HG03442 (cell line): ENCODE measurements around the gene BZW2.

Experiments used
- ATAC-seq: cut with Tn5 transposase; IDR thresholded peaks from one replicate; pipeline ENCODE4 v1.9.1; 2021; ENCODE audit warnings: mild to moderate bottlenecking, moderate library complexity; ENCODE audit not compliant: unreplicated experiment

BZW2 gene

DNA sequence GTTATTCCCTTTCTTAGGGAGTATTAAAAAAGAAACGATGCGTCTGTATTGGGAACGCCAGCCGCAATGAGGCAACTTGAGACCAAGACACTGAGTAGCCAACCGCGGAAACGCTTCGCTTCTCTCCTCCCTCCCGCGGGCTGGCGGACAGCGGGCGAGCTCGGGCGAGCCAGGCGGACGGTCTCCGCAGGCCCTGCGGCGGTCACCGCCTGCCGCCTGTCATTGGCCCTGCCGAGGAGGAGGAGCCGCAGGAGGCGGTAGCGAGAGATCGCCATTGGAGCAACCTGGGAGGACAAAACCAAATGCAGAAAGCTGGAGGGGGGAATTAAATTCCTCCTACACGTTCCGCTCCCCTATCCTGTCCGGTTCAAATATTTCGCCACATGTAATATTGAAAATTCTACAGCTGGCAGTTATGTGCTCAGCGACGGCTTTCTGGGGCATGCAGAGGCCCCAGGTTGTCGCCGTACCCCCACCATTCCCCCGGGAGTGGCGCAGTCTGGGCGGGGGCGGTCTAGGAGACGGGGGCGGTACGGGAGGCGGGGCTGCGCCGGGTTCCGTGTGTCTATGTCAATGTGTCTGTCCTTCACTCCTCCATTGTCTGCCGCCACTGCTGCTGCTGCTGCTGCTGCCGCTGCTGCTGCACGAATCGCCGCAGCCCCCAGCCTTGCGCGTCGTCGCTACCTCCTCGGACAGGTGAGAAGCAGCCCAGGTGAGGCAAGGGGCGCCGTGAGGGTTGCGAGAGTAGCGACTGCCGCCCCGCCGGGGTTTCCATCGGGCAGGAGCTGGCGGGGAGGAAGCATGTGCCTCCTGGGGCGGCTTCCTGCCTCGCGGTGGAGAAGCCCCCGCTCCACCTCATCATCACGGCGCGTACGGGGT, at the start of gene BZW2, which contains the start of gene ANKMY2:
BZW2 (plus strand) TSS at position 589 of the 879 bp plus-strand sequence. CDS start 19,263 bp downstream, outside the sequence.
ANKMY2 (minus strand) TSS at position 162 of the 879 bp plus-strand sequence. CDS start 181 bp downstream, outside the sequence.
- ATAC-seq = peak; percentile 95

GRCh38 chr7:16598015-16598414, 48.0 kb upstream of the BZW2 start:
- no peak for ATAC-seq

- ATAC-seq = no peak
Observed at GRCh38 chr7:16599860-16600259, 46.1 kb upstream of the BZW2 start.

DNA sequence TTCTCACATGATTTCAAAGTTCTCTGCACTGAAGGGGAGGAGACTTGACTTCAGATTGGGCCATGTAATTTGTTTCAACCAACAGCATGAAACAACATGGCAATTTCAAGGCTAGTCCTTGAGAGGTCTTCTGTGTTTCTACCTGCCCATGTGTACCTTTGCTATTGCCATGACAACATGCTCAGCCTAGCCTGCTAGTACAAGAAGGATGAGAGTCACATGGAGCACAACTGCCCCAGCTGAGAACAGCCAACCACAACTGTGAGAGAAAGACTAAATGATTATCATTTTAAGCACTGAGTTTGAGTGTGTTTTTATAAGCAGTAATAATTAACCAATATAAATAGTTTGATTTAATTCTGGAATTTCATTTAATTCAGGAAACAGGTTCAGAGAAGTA, 42.3 kb upstream of the BZW2 start:
- ATAC-seq = no peak

DNA sequence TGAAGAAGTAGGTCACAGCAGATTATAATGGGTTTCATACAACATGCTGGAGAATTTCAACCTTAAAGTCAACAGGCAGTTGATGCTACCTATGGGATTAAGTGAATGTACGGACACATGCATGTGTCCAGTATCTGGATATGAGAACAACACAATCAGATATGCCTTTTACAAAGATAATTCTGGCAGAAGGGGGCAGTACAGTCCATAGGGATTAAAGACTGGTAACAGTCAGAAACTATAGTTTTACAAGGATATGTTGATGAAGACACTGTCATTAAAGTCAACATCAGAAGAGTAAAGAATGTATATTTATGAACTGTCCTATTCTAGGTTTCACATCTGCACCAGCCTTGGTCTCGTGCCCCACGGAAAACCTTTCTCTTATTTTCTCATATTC, 41.9 kb upstream of the BZW2 start:
- no peak for ATAC-seq

DNA sequence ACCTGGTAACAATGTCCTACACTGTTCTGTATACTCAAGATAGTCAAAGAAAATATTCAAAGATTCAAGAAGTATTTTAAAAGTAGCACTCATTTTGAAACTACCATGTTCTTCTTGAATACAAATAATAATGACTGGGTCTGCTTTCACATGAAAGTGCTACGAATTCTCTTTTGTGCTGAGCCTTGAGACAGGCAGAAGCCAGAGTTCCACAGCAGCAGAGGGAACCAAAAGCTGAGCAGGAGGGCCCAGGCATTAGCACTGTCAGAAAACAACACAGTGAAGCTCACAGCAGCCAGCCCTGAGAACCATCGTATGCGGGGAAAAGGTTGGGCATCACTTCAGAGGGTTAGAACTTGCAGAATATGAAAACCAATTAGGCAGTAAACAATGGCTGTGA, 39.3 kb upstream of the BZW2 start:
- peak; percentile 48 for ATAC-seq

- peak; percentile 75 for ATAC-seq
Observed at GRCh38 chr7:16609842-16610450, 36.0 kb upstream of the BZW2 start.

DNA sequence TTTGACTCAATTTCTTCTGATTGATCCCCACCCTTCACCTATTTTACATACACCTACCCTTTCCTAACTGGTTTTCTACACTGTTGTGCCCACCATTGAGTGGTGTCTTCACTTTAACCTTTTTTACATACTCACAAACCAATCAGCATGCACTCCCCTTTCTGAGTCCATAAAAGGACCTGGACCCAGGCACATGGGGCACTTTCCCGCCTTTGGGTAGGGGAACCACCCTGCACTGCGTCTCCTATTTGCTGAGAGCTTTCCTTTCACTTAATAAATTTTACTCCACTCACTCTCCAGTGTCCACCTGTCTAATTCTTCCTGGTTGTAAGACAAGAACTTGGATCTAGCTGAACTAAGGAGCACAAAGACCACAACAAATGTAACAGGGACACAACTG, 34.3 kb upstream of the BZW2 start:
- ATAC-seq = no peak

DNA sequence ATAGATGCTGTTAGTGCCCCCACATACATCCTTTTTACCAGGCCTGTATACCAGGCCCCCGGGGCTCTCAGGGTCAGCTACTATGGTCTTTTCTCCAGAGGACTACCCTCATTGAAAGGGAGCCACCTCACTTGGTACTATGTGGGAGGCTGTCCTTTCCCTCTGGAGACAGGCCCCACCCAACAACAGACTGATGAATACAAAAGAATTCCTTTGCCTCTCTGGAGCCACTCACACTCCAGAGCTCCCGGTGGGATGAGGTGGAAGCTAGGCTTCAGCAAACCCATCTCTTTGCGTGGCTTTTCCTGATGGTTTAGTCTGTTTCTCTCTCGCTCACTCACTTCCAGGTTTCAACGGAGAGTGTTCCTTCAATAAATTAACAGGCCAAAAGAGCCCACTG, 30.8 kb upstream of the BZW2 start:
- no peak for ATAC-seq

DNA sequence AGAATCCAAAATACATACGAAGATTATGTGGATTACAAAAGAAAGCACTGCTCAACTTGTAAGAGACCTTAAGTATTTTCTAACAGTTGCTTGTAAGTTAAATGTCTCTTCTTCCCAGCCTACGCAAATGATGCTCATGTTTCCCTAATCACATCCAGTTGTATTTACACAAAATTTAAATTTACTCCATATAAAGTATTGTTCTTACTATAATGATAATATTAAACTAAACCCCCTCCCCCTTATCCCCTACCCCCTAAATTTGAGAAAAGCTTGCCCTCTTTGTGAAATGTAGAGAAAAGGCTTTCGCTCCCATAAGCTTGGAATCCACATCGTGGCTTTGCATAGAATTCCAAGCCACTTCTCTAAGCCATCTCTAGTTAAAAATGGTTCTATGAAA, 29.9 kb upstream of the BZW2 start:
- no peak for ATAC-seq

DNA sequence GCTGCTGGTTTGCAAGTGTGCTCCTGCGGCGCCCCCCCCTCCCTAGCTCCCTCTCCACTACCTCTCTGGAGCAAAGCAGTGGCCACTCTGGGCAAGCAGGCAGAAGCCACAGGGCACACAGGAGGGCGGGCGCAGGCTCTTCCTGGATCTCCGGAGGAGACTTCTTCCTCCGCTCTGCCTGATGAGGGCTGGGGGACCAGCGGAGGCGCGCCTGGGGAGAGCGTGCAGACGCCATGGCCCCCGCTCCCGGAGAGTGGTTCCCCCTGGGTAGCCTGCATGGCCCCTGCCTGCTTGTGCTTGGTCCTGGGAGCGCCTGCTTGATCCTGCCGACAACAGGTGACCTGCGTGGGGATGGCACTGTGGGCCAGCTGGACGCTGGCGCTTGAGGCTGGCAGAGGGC, 29.4 kb upstream of the BZW2 start:
- ATAC-seq = no peak

DNA sequence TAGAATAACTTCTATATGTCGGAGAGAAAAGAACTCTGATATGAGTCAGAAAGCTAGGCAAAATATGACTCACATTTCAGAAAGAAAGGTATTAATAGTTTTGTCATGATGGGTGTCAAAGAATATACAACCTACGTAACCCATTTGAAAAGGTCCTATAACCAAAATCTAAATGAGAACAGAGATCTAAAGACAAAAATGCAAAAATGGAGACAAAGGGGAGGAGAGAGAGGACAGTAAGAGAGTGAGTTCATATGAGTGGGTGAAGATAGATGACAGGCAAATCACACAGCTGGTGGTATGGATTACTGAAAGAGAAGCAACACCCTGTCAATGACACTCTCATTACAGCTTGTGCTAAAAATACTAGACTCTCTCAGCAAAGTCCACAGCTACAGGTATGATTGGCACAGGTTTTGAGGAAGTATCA, 26.0 kb upstream of the BZW2 start:
- ATAC-seq = peak; percentile 98

GRCh38 chr7:16626388-16626787, 19.6 kb upstream of the BZW2 start:
- no peak for ATAC-seq

GRCh38 chr7:16627236-16627635, 18.7 kb upstream of the BZW2 start:
- no peak for ATAC-seq

DNA sequence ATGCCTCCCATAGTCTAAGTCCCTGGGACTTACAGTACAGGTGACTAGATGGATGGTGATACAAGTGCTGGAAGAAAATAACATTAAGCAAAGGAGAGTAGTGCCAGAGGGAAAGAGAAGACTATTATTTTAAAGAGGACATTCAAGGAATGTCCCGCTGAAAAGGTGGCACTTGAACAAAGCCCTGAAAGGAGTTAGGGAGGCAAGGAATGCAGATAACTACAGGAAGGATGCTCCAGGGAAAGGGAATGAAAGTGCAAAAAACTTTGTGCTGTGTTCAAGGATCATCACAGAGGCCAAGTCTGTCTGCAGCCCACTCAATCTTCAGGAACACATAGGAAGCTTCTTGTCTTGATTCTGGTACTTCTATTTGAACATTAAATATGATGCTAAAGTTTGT, 15.3 kb upstream of the BZW2 start:
- ATAC-seq = no peak

DNA sequence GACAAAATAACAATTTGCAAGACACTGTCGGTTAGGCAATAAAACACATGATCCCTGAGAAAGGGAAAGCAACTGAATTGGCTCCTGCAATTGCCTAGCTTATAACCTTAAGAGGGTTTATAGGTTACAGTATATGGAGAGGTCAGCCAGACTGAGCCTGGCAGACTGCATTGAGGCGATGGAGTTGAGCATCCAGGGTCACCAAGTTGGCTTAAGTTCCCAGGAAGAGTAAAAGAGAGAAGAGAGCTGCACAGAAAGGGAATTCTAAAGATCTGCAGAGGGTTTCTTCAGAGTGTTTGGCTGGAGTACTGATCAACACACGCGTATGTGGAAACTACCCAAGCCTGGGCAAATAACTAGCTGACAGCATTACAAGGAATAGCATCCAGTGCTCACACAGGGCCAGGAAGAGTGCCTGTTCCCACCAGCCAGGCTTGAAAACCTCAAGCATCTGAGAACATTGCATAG, 11.7 kb upstream of the BZW2 start:
- no peak for ATAC-seq

DNA sequence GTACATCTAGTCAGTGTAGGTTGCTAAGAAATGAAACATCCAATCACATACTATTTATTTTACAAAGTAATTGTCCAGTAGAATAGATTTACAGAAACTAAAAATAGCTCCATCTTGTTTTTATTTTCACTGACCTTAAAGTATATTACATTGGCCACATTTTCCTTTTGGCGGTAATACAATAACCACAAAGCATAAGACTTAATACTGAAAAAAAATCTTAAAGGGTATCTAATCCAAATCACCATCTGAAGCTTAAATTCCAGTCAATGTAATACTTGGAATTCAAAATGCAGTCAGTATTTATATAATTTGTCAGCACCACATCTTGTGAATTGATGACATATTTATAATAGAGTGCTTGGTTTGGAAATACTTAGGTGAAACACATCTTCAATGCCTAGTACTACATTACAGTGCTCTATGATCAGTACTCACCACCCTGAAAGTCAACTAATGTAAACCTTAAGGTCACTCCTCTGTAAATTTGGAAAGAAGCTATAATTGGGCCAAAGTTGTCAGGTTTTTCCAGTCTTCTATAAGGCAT, 9.4 kb upstream of the BZW2 start:
- no peak for ATAC-seq

- no peak for ATAC-seq
Observed at GRCh38 chr7:16637379-16637778, 8.6 kb upstream of the BZW2 start.

GRCh38 chr7:16638282-16639280, 7.4 kb upstream of the BZW2 start:
- ATAC-seq = no peak

DNA sequence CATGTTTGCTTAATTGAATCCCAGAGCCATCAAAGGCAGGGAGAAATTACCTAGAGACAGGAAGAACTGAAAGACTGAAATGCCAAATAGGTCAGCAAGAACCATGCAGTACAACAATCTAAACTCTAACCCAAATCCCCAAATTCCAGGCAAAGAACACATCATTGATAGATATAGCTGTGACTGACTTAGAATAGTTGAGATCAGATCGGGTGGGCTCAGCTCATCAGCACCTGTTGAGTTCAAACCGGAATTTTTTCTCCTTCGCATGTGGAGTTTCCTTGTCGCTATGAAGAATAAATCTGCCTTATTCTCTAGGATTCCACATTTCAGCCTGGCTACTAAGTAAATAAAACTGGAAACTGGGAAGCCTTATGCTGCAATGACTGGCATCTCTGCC, 1.8 kb upstream of the BZW2 start:
- no peak for ATAC-seq
